ENCODE measurements around the gene CREB1. TPM values are rescaled to one million over a fixed set of nuclear protein-coding genes. Genes with fewer than 3 reads are reported as not detected.

The CREB1 gene
- total RNA-seq, 4 donors from 2014 or later, result 41.9 to 56.1 (median 51.9) TPM

GRCh38 chr2:207483066-207483465 is 46.7 kb upstream of the CREB1 start:
- Histone ChIP-seq H3K27me3 (no peaks in the 10 kb centered on the region), H3K4me1 (peaks cover 0 to 4% (median 0%) of the 10 kb centered on the region in 4 donors), H3K9me3 (no peaks in the 10 kb centered on the region), H3K36me3 (no peaks in the 10 kb centered on the region), H3K4me3 (no peak overlapping the region), H3K27ac (no peak overlapping the region)
- DNase-seq, result no peak
- intact Hi-C loops (cut with DNase I; ENCODE audit: low total_unique reads) (no loop called here), in situ Hi-C loops (cut with MboI; ENCODE audit: low pct_ligation_motif_present in 1 of 4, low pct_unique_long_range_greater_than_20kb in 1 of 4, low sequenced_read_pairs in 3 of 4) (no loop called here)
- no peak for TF ChIP-seq POLR2A (IDR thresholded peaks at IDR 0.05)
- no peak for TF ChIP-seq POLR2AphosphoS5 (IDR thresholded peaks at IDR 0.05)
- TF ChIP-seq, protein P1, sequence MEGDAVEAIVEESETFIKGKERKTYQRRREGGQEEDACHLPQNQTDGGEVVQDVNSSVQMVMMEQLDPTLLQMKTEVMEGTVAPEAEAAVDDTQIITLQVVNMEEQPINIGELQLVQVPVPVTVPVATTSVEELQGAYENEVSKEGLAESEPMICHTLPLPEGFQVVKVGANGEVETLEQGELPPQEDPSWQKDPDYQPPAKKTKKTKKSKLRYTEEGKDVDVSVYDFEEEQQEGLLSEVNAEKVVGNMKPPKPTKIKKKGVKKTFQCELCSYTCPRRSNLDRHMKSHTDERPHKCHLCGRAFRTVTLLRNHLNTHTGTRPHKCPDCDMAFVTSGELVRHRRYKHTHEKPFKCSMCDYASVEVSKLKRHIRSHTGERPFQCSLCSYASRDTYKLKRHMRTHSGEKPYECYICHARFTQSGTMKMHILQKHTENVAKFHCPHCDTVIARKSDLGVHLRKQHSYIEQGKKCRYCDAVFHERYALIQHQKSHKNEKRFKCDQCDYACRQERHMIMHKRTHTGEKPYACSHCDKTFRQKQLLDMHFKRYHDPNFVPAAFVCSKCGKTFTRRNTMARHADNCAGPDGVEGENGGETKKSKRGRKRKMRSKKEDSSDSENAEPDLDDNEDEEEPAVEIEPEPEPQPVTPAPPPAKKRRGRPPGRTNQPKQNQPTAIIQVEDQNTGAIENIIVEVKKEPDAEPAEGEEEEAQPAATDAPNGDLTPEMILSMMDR (IDR thresholded peaks at IDR 0.05), result no peak
- TF ChIP-seq EP300 (IDR thresholded peaks at IDR 0.05; ENCODE audit: low read depth), result no peak

- no peak for DNase-seq
- 93 to 97% methylated on average over 4 of the region's 4 CpGs for WGBS, 2 donors (ENCODE audit: low coverage in 1 of 2)
- Histone ChIP-seq H3K4me3 (no peak overlapping the region), H3K4me1 (peaks cover 0 to 4% (median 0%) of the 10 kb centered on the region in 4 donors), H3K27ac (no peak overlapping the region), H3K36me3 (no peaks in the 10 kb centered on the region), H3K27me3 (no peaks in the 10 kb centered on the region), H3K9me3 (no peaks in the 10 kb centered on the region)
- intact Hi-C loops (cut with DNase I; ENCODE audit: low total_unique reads), result no loop called here
- in situ Hi-C loops (cut with MboI; ENCODE audit: low pct_ligation_motif_present in 1 of 4, low pct_unique_long_range_greater_than_20kb in 1 of 4, low sequenced_read_pairs in 3 of 4), result no loop called here
- TF ChIP-seq EP300 (IDR thresholded peaks at IDR 0.05; ENCODE audit: low read depth), result no peak
- TF ChIP-seq POLR2A (IDR thresholded peaks at IDR 0.05), result no peak
- TF ChIP-seq, protein P1 (IDR thresholded peaks at IDR 0.05), result no peak
These were observed 46.3 kb upstream of the CREB1 start for GRCh38 chr2:207483477-207483876.

DNA sequence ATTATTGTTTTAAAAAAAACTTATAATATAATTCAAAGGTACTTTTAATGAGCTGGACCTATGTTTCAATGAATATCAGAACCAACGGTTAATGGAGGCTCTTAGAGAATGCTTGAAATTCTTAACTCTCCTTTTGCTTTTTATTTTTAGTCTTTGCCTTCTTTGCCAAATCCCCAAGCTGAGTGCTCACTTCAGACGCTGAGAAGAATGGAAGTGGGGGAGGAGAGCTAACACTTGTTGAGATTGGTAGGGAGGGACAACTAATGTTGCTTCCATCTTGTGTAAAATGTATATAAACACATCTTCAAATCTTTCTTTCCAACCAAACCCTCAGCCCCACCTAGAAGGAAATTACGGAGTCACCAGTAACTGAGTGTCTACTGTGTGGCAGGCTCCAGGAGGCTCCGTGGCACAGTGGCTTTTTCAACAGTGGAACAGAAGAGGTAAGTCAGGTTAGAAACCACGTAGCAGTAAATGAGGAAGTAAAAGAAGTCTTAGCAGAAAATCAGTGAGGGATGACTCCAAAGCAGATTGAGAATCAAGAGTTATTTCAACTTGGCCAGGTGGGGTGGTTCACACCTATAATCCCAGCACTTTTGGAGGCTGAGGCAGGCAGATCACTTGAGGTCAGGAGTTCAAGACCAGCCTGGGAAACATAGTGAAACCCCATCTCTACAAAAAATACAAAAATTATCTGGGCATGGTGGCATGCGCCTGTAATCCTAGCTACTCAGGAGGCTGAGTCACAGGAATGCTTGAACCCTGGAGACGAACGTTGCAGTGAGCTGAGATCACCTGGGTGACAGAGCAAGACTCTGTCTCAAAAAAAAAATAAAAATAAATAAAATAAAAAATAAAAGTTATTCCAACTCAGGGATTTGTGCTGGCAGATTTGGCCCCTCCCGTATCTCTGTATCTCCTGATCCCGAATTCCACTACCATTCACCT is 45.0 kb upstream of the CREB1 start:
- H3K9me3 ChIP-seq, result no peaks in the 10 kb centered on the region
- intact Hi-C loops (cut with DNase I; ENCODE audit: low total_unique reads), result no loop called here
- no peak overlapping the region for H3K4me3 ChIP-seq
- H3K27ac ChIP-seq, result no peak overlapping the region
- DNase-seq, result no peak
- 81 to 84% methylated on average over 7 to 10 of the region's 10 CpGs for WGBS, 2 donors (ENCODE audit: low coverage in 1 of 2)
- no peaks in the 10 kb centered on the region for H3K36me3 ChIP-seq
- TF ChIP-seq EP300 (IDR thresholded peaks at IDR 0.05; ENCODE audit: low read depth) (no peak), POLR2AphosphoS5 (IDR thresholded peaks at IDR 0.05) (no peak), POLR2A (IDR thresholded peaks at IDR 0.05) (no peak)
- TF ChIP-seq, protein P1 (IDR thresholded peaks at IDR 0.05), result no peak
- peaks cover 0 to 4% (median 0%) of the 10 kb centered on the region in 4 donors for H3K4me1 ChIP-seq
- no peaks in the 10 kb centered on the region for H3K27me3 ChIP-seq
- in situ Hi-C loops (cut with MboI; ENCODE audit: low pct_ligation_motif_present in 1 of 4, low pct_unique_long_range_greater_than_20kb in 1 of 4, low sequenced_read_pairs in 3 of 4), result no loop called here

DNA sequence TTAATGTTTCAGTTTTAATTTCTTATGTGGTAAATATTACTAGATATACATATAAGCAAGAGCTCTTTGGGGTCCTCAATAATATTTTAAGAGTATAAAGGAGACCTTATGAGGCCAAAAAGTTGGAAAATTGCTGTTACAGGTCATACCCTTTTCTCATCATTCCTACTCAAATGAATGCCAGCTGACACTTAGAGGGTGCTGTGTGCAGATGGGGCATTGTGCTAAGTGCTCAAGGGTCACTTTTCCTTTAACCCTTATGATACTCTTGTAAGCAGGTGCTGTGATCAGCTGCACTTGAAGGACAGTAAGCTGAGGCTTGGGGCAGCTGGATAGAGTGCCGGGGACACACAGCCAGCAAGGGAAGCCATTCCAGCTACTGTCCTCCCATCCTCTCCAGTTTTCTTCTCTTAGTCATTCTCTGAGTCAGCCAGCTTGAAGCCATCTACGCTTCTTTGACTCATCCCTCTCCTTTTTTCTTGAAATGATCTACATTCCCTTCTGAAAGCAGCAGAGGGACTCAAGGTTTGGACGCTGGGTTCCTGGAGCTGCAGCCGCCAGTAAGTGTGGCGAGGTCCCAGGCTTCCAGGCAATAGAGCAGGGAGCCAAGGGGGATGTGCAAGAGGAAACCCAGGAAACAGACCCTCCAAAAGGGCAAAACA is 42.0 kb upstream of the CREB1 start:
- in situ Hi-C loops (cut with MboI; ENCODE audit: low pct_ligation_motif_present in 1 of 4, low pct_unique_long_range_greater_than_20kb in 1 of 4, low sequenced_read_pairs in 3 of 4) (no loop called here), intact Hi-C loops (cut with DNase I; ENCODE audit: low total_unique reads) (no loop called here)
- H3K36me3 ChIP-seq, result no peaks in the 10 kb centered on the region
- no peak for DNase-seq
- H3K4me1 ChIP-seq, result no peaks in the 10 kb centered on the region
- WGBS, 2 donors (ENCODE audit: low coverage in 1 of 2), result 80 to 91% methylated on average over 5 of the region's 5 CpGs
- no peak for TF ChIP-seq POLR2A (IDR thresholded peaks at IDR 0.05)
- TF ChIP-seq, protein P1 (IDR thresholded peaks at IDR 0.05), result no peak
- no peak for TF ChIP-seq POLR2AphosphoS5 (IDR thresholded peaks at IDR 0.05)
- TF ChIP-seq EP300 (IDR thresholded peaks at IDR 0.05; ENCODE audit: low read depth), result no peak
- no peaks in the 10 kb centered on the region for H3K27me3 ChIP-seq
- no peak overlapping the region for H3K27ac ChIP-seq
- no peak overlapping the region for H3K4me3 ChIP-seq
- H3K9me3 ChIP-seq, result no peaks in the 10 kb centered on the region
